Measurements from ENCODE around the gene ARHGAP6.

The ARHGAP6 gene

DNA sequence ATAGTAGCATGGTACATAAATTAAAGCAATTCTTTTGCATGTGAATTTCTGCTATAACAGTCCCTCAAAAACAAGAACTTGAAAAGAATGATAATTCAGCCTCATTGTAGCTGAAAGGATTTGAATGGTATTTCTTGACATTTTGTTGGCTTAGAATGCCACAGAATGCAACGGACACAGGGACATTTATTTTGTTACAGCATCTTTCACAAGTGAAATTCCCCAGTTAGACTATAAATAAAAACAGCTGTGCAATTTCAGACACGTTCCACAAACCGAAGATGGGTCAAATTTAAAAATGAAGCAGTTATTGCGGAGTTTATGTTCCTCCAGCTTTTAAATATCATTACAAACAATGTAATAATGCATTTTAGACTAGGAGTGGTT is 455.3 kb downstream of the ARHGAP6 start:
- TF ChIP-seq, protein P1, sequence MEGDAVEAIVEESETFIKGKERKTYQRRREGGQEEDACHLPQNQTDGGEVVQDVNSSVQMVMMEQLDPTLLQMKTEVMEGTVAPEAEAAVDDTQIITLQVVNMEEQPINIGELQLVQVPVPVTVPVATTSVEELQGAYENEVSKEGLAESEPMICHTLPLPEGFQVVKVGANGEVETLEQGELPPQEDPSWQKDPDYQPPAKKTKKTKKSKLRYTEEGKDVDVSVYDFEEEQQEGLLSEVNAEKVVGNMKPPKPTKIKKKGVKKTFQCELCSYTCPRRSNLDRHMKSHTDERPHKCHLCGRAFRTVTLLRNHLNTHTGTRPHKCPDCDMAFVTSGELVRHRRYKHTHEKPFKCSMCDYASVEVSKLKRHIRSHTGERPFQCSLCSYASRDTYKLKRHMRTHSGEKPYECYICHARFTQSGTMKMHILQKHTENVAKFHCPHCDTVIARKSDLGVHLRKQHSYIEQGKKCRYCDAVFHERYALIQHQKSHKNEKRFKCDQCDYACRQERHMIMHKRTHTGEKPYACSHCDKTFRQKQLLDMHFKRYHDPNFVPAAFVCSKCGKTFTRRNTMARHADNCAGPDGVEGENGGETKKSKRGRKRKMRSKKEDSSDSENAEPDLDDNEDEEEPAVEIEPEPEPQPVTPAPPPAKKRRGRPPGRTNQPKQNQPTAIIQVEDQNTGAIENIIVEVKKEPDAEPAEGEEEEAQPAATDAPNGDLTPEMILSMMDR (IDR thresholded peaks at IDR 0.05; ENCODE audit: control extremely low read depth, extremely low read depth, low read depth, missing control alignments), result no peak
- CTCF ChIA-PET, result no interaction called here
- DNase-seq (ENCODE audit: extremely low spot score), result no peak
- POLR2A ChIA-PET, result no interaction called here

DNA sequence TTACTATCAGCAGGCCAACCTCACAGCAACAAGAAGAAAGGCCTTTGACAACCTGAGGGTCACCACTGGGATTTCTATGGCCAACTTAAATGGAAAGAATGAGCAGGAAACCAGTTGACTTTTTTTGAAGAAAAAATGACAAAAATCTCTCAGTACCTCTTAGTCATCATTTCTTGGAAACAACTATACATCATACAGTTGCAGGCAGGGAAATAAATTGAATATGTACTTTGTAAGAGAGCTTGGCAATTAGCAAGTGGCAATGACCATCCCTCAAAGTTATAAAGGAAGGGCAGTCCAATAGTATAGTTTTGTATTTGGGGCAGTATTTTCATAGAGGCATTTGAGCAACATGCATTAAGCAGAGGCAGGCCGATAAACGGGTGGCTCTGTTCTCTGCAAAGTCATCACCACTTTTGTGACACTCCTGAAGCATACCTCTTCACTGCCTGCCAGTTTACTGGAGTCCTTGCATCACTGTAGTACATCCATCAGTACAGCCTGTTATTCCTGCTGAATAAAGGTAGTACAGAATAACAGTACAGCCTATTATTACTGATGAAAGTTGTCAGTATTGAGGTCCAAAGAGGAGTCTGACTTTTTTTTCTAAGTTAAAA is 455.8 kb downstream of the ARHGAP6 start:
- TF ChIP-seq, protein P1 (IDR thresholded peaks at IDR 0.05; ENCODE audit: control extremely low read depth, extremely low read depth, low read depth, missing control alignments), result no peak
- CTCF ChIA-PET, result no interaction called here
- POLR2A ChIA-PET, result no interaction called here
- DNase-seq (ENCODE audit: extremely low spot score), result no peak

DNA sequence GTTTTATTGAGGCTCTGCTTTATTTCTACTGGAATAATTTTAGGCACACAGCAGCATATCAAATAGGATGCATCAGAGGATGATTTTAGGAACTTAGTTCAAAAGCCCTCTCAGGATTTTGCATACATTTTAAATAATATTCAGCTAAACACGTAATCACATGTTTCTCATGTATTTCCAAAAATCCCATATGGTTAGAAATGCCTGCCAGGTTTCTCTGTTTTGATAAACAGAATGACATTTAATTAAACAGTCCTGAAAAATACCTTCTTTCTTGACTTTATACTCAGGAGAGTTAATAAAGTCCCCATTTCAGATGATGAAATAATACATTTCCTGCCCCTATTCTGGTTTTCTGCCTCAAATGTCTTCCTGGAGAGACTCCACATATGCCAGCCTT is 459.0 kb downstream of the ARHGAP6 start:
- DNase-seq (ENCODE audit: extremely low spot score), result no peak
- CTCF ChIA-PET, result no interaction called here
- POLR2A ChIA-PET, result no interaction called here
- TF ChIP-seq, protein P1 (IDR thresholded peaks at IDR 0.05; ENCODE audit: control extremely low read depth, extremely low read depth, low read depth, missing control alignments), result no peak

DNA sequence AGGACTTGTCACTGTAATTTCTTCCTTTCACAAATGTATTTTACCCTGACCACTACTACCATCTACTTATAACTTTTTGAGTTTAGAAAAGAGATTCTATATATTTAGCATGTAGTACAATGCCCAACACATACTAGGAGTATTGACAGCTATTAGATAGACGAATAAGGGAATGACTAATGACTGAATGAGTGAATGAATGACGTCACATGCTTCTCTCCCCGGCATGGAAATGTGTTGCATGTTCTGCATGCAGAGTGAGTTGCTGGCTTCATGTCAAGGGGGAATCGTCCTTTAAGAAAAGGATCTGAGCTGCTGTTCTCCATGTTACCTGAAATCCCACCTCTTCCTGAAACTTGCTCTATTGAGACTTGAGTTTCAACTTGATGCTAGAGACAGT is 459.9 kb downstream of the ARHGAP6 start:
- CTCF ChIA-PET, result no interaction called here
- TF ChIP-seq, protein P1 (IDR thresholded peaks at IDR 0.05; ENCODE audit: control extremely low read depth, extremely low read depth, low read depth, missing control alignments), result no peak
- DNase-seq (ENCODE audit: extremely low spot score), result no peak
- POLR2A ChIA-PET, result no interaction called here

DNA sequence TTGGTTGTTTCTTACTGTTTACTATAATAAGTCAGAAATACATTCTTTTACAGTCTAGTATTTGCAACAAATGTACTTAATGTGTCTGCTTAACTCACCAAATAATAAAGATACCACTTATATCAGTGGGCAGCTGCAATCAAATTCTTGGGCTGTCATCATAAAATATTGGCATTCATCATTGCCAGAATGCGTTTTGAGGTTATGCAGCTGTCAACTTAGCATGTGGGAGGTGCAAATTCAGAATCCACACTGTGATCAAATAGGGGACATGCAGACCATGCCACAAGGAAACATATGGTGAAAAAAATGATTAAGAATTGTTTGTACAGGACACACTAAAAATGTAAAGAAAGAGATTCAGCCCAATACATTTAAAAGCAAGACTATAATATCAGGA is 468.0 kb downstream of the ARHGAP6 start:
- no peak for DNase-seq (ENCODE audit: extremely low spot score)
- ChIA-PET CTCF (no interaction called here), POLR2A (no interaction called here)
- TF ChIP-seq, protein P1 (IDR thresholded peaks at IDR 0.05; ENCODE audit: control extremely low read depth, extremely low read depth, low read depth, missing control alignments), result no peak

DNA sequence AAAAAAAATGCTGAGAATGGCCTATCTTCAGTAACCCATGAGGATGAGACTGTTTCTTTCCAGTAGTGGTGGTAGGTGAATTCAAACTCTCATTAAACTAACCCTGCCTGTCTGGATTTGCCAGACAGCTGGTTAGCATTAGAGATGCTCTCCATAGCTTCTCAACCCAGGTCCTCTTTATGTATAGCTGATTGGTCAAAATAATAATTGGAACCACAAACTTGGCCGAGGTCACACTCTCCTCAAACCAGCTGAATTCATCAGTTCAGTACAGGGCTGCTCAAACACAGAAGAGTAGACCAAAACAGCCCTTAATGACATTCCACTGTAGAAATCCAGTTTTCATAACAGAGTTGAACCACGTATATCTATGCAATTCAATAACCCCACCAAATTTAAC is 469.2 kb downstream of the ARHGAP6 start:
- no peak for DNase-seq (ENCODE audit: extremely low spot score)
- POLR2A ChIA-PET, result no interaction called here
- CTCF ChIA-PET, result no interaction called here
- TF ChIP-seq, protein P1 (IDR thresholded peaks at IDR 0.05; ENCODE audit: control extremely low read depth, extremely low read depth, low read depth, missing control alignments), result no peak

DNA sequence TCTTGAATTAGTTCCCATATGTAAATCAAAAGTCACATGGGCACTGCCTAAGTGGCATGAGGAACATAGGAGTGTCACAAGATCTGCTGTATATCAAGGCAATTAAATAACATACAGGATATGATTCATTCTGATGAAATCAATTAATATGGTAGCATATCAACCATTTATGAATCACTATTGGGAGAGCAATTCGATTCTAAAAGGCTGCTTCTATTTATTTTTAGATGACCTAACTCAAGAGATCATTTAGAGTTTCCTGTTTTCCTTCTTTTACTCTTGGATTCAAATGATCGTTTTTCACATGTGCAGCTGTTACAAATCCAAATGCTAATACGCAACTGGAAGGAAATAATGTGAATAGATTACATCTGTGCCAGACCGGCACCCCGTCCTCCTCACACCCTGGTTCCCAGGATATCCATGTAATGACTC is 472.7 kb downstream of the ARHGAP6 start:
- ChIA-PET POLR2A (no interaction called here), CTCF (interaction anchor here (1.7 kb wide), 1 partner anchor 11 kb away, joined by 4 read pairs; no protein-coding TSS in a partner anchor)
- no peak for DNase-seq (ENCODE audit: extremely low spot score)
- TF ChIP-seq, protein P1 (IDR thresholded peaks at IDR 0.05; ENCODE audit: control extremely low read depth, extremely low read depth, low read depth, missing control alignments), result no peak

Measured in GM10248 (cell line).